8988T (cell line): Measurements from ENCODE around the gene MPPED2.
"Not testable (repeated sequence)": the region's sequence is repeated elsewhere in the genome, so short reads cannot be mapped to it uniquely, and the experiment has no call there.

ENCODE experiments used
- DNase-seq: peaks from one replicate; pipeline ENCODE4 v3.0.0; 2011

Gene MPPED2

GRCh38 chr11:30578406-30578805, 7.7 kb downstream of the MPPED2 start:
- DNase-seq = no peak

DNA sequence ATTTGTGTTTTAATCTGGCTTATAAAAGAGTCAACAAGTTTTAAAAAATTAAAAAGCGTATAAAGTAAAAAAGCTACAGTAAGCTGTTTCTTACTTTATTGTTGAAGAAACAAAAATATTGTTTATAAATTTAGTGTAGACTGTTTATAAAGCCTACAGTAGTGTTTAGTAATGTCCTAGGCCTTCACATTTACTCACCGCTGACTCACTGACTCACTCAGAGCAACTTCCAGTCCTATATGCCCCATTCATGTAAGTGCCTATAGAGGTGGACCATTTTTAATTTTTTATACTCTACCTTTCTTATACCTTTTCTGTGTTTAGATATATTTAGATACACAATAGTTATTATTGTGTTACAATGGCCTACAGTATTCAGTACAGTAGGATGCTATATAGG, 12.2 kb downstream of the MPPED2 start:
- no peak for DNase-seq

- no peak for DNase-seq
These were observed 17.2 kb downstream of the MPPED2 start for GRCh38 chr11:30568931-30569330.

- no peak for DNase-seq
These were observed 18.5 kb downstream of the MPPED2 start for GRCh38 chr11:30567644-30568043.

DNA sequence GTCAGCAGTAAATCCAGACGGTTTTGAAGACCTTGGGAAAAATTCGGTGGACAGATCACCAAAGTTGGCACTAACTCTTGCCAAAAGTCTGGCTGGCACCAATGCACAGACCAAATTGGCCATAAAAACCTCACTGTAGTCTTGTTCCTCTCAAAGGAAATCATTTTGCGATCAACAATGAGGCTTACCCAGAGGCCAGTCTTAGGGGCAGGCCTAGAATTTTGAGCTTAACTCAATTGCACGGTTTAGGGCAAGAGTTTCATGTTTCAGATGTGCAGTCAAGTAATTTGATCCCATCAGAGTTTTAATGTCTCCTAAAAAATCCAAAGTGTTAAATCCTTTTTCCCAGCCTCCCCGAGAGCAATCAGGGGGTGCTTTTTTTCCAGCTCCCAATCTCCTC, 19.0 kb downstream of the MPPED2 start:
- DNase-seq = no peak

DNA sequence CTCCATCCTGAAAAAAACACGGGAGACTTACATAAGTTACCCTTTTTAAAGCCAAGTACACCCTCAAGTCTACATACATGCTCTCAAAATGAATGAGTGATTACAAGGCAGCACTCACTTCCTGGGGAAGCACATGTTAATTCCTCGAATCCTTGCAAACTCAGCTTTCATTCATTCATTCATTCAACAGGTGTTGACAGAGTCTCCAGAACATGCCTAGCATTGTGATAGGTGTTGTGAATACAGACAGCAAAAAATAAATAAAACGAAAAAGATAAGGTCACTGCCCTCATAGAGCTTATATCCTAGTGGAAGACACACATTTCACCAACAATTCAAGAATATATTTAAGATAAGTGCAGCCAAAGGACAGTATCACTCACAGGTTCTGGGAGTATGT, 19.7 kb downstream of the MPPED2 start:
- no peak for DNase-seq

- no peak for DNase-seq
These were observed 21.1 kb downstream of the MPPED2 start for GRCh38 chr11:30565027-30565426.

DNA sequence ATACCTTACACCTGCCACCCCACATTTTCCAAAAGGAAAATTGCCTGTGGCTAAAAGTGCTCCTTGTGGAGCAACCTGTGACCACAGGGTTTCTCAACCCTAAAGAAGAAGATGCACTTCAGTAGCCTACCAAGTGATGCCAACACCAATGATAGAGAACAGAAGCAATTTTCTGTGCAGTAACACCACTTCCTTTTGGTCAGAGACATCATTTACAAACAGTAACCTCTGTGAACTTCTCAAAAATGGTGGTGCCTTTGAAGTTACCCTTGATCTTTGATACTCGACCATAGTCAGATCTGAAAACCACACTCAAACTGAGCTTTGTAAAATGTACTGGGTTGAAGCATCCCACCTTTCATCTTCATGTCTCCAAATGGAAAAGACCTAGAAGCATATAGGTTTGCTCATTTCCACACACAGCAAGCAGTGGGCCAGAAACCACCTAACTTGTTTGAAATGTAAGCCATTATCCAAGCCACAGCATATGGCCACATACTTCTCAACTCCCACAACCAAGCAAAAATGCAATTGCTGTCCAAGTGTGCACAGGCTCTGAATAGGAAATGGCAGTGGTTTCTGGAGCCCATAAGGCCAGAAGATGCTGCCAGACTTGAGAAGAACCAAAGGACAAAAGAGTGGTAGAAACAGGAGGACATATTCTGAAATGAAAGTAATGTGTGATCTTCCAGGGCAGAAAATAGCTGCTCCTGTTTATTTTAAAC, 24.3 kb downstream of the MPPED2 start:
- DNase-seq = no peak

DNA sequence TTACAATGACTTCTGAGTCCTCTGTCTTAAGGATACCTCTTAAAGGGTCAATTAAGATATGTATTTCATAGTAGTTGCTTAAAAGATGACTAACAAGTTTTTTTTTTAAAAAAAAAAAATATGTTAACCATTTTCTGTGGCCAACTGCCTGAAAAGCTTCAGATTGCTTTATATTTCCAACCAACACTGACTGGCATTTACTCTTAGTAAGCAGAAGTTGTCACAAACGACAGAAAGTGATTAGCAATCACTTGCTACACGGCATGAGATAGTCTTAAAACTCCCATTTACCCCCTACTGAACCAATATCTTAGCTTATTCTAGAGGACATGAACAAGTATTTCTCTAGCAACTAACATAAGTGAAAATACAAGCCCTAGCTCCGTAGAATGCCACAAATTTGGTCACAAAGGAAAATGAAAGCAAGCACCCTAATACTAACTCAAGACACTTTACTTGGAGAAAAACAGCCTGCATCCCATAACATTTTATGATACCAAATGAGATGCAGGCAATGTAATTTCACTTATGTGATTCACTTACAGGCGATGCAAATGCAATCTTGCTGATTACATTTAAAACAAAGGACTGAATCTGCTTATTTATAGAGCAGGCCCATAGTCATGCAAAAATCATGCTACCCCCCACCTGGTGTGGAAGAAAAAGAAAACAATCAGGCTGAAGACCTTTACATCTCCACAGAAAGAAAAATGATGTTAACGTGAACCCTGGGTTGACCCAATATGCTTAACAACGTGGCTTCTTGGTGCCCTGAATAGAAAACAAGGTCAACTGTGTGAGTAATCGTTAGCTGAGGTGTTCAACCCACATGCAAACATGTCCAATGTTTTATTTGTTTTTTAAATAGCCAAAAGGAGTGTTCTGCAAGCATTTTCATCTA, 25.7 kb downstream of the MPPED2 start:
- no peak for DNase-seq

DNA sequence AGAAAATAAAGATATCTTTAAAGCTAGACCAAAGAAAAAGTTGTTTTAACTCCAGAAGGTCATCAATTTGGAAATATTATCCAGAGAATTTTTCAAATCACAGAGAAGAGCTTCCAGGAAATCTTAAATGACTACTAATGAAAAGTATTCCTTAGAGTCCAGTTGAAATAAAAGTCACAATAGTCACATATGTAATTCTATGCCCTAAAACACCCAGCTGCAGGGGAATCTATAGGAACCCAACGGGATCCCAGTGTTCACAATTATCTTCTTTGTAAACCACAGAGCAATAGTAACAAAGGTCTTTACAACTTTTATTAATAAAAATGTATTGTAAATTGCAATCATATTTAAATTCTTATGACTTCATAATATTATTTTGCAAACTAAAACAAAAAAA, 27.1 kb downstream of the MPPED2 start:
- DNase-seq = no peak

DNA sequence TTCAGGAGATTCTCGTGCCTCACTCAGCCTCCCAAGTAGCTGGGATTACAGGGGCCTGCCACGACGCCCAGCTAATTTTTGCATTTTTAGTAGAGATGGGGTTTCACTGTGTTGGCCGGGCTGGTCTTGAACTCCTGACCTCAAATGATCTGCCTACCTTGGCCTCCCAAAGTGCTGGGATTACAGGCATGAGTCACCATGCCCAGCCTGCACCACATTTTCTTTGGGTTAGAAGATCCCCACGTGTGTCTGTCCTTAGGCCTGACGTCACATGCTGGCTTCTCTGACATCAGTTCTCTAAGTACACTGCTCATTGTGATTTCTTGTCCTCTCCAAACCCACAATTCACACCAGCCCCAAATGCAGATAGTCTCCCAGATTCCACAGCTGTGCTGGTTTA, 31.6 kb downstream of the MPPED2 start:
- not testable (repeated sequence) for DNase-seq

GRCh38 chr11:30553521-30554110, 32.5 kb downstream of the MPPED2 start:
- DNase-seq = no peak

GRCh38 chr11:30552839-30553238, 33.3 kb downstream of the MPPED2 start:
- no peak for DNase-seq

GRCh38 chr11:30550022-30550542, 36.1 kb downstream of the MPPED2 start:
- DNase-seq = no peak

DNA sequence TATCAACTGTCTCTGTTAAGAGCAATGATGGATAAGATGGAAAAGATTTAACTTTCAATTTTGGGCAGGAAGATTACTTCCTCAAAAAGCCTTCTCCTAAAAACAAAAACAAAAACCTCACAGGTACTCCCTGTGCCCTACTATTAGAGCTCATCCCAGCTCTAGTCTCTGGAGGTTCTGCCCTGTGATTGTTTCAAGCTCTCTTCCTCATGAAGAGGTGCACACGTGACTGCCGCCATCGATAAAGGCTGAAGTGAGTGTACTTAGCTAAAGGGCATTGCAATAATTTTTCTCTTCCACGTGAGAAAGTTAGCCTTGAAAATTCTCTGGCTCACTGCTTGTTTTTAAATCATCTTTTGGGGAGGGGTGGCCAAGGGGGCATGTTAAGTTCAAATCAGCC, 36.6 kb downstream of the MPPED2 start:
- DNase-seq = no peak

- DNase-seq = no peak
These were observed 39.8 kb downstream of the MPPED2 start for GRCh38 chr11:30546334-30546733.

- DNase-seq = no peak
These were observed 40.6 kb downstream of the MPPED2 start for GRCh38 chr11:30545507-30545906.

GRCh38 chr11:30543066-30543465, 43.1 kb downstream of the MPPED2 start:
- DNase-seq = no peak

DNA sequence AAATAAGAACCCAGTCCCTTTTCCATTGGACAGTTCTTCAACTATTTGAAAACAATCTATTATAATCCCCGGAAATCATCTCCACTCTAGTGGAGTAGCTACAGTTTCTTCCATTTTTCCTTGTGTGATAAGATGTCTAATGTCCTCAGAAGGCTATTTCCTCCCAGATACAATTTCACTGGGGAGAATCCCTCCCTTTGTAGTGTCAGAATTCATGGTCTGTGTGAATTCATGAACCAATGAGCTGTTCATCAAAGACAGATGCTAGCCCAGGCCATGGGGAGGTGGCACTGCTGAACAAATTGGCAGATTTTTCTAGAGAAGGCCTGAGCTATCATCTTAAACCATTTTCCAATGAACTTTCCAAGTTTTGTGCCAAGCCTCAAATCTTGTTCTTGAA, 45.4 kb downstream of the MPPED2 start:
- DNase-seq = no peak

DNA sequence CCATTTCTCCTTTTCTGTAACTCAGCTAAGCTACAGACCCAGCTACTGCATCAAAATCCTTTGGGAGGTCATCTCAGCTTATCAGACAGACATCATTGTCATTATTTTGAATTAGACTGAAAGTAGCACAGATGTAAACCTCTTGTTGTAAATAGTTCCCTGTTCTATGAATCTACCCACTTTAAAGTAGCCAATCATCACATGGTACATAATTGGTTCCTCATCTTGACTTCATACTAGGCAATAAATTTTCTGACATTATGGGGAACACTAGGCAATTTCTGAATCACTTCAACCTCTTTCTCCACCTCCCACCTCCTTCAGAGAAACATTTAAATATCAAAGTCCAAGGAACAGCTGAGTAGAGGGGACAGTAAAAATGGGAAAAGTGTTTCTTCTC, 47.9 kb downstream of the MPPED2 start:
- DNase-seq = no peak

DNA sequence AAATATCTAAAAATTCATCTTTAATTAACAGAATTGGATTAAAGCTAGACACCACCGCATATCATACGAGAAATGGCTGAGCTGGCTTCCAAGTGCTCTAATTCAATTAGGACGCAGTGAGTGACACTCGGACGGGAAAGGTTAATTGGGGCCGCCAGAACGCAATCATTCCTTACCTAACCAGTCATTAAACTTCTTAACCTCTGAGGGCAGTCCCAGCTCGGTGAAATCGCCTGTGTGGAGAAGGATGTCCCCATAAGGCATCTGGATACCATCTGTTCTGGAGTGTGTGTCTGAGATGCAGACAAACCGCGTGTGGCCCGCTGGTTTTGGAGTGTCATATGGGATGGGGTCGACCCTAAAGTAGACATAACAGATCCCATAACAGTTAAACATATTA, 50.3 kb downstream of the MPPED2 start:
- DNase-seq = no peak

GRCh38 chr11:30533445-30533947, 52.7 kb downstream of the MPPED2 start:
- no peak for DNase-seq

DNA sequence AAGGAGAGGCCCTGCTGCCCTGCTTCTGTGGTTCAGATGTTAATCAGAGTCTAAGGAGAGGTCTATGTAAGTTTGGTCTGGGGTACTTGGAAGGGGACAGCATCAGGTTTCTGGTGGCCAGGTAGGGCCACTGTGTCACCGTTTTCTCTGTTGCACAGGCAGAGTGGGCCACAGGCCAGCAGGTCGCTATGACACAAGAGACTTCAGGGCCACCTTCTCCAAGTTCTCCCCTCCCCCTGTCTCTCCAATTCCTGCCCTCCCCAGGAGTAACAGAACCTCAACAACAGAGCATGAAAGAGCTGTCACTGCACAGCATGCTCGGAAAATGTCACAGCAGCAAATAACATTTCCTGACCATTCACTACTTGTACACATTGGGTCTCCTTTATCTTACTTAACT, 58.6 kb downstream of the MPPED2 start:
- no peak for DNase-seq

GRCh38 chr11:30526558-30526957, 59.6 kb downstream of the MPPED2 start:
- no peak for DNase-seq
